ENCODE results near the gene CACNA1D. TPM values are rescaled to one million over a fixed set of nuclear protein-coding genes. Genes with fewer than 3 reads are reported as not detected.

Gene CACNA1D
- total and polyA plus RNA-seq, 9 of the 15 experiments (the other 6 are each of a cell fraction or from before 2014, with no cell fraction given): 0.29 TPM; not detected in 8

DNA sequence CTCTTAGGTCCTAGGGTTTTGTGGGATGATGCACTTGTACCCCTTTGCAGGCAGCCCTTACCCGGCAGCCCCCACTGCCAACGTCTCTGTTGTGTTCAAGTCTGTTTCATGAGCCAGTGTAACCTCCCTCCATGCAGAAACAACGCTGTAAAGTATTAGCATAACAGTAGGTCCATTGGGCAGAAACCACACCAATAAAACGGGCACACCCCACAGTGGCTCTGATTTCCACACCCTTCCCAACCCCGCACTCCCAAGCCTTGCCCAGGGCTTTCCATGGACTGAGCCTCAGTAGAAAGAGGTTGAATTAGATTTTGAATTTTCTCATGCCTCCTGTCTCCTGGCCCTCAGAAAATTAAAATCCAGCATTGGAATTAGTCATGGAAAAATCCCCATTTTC, 124.5 kb downstream of the CACNA1D start:
- no peak overlapping the region for H2AFZ ChIP-seq (ENCODE audit: low read depth, low read length)
- ATAC-seq (no peak), FAIRE-seq (no peak), DNase-seq (ENCODE audit: extremely low read depth in 1 of 4, low spot score in 3 of 4) (no peak)
- H4K20me1 ChIP-seq (replicated peaks; ENCODE audit: control insufficient read depth, insufficient read depth, low read length): no peaks in the 10 kb centered on the region
- H3K9ac ChIP-seq (ENCODE audit: insufficient read depth in 1 of 2, low read depth in 2 of 2, low read length in 2 of 2): no peak overlapping the region
- no peak for TF ChIP-seq ZBED1 (IDR thresholded peaks at IDR 0.05)
- no peak for TF ChIP-seq HDAC8 (tag; IDR thresholded peaks at IDR 0.05)
- TF ChIP-seq, protein P1, sequence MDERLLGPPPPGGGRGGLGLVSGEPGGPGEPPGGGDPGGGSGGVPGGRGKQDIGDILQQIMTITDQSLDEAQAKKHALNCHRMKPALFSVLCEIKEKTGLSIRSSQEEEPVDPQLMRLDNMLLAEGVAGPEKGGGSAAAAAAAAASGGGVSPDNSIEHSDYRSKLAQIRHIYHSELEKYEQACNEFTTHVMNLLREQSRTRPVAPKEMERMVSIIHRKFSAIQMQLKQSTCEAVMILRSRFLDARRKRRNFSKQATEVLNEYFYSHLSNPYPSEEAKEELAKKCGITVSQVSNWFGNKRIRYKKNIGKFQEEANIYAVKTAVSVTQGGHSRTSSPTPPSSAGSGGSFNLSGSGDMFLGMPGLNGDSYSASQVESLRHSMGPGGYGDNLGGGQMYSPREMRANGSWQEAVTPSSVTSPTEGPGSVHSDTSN (CRISPR knock-in tag; IDR thresholded peaks at IDR 0.05; ENCODE audit: low read depth): no peak
- TF ChIP-seq, protein P1 (tag; conservative IDR thresholded peaks at IDR 0.05; ENCODE audit: low read depth): no peak
- WGBS (ENCODE audit: insufficient coverage, low coverage, missing lambda C conversion rate): 2% methylated on average over 5 of the region's 5 CpGs
- H3K4me3 ChIP-seq: no peak overlapping the region
- CTCF ChIA-PET (ENCODE audit: low intra/inter-chr PET ratio): no interaction called here
- no peaks in the 10 kb centered on the region for H3K9me1 ChIP-seq (ENCODE audit: control insufficient read depth, insufficient read depth, low read length)
- H3K9me3 ChIP-seq (replicated peaks; ENCODE audit: control insufficient read depth, insufficient read depth, low read depth, low read length): no peaks in the 10 kb centered on the region
- no peaks in the 10 kb centered on the region for H3K79me2 ChIP-seq (ENCODE audit: control insufficient read depth, insufficient read depth, low read length)
- no TSS peak for BruUV-seq (replicated peaks)
- no peak overlapping the region for H3K4me2 ChIP-seq (ENCODE audit: insufficient read depth, low read length)
- H3K27me3 ChIP-seq (ENCODE audit: control insufficient read depth in 2 of 2, insufficient read depth in 2 of 2, low read length in 2 of 2): peaks cover 0 to 23% of the 10 kb centered on the region in 2 experiments; a peak in 2 of 5 replicates
- H3K27ac ChIP-seq (ENCODE audit: extremely low read depth, low read depth, low read length): no peak overlapping the region
- intact Hi-C loops (cut with micrococcal nuclease) (no loop called here), in situ Hi-C loops (cut with MboI) (no loop called here)
- no peaks in the 10 kb centered on the region for H3K36me3 ChIP-seq (ENCODE audit: control insufficient read depth, insufficient read depth, low read length)
- no peaks in the 10 kb centered on the region for H3K4me1 ChIP-seq (replicated peaks in 1 of 2; ENCODE audit: control insufficient read depth in 2 of 2, insufficient read depth in 2 of 2, low read length in 2 of 2)
- POLR2A ChIA-PET: no interaction called here

All from K562 (cell line).